ENCODE data around the gene RFFL.

GRCh38 chr17:35052241-35052610 lies 11.3 kb downstream of the RFFL start:
- TF ChIP-seq CTCF (IDR thresholded peaks at IDR 0.05) (no peak), NR3C1 (IDR thresholded peaks at IDR 0.05) (no peak), POLR2A (IDR thresholded peaks at IDR 0.05; ENCODE audit: low read length) (no peak), CEBPB (IDR thresholded peaks at IDR 0.05) (no peak), SREBF2 (IDR thresholded peaks at IDR 0.05) (no peak), EP300 (IDR thresholded peaks at IDR 0.05) (no peak)
